ENCODE measurements around the gene SMARCC2. TPM values are rescaled to one million over a fixed set of nuclear protein-coding genes. Genes with fewer than 3 reads are reported as not detected.

Gene SMARCC2
- total RNA-seq, 1 experiment from 2014 or later: 94.8 TPM

DNA sequence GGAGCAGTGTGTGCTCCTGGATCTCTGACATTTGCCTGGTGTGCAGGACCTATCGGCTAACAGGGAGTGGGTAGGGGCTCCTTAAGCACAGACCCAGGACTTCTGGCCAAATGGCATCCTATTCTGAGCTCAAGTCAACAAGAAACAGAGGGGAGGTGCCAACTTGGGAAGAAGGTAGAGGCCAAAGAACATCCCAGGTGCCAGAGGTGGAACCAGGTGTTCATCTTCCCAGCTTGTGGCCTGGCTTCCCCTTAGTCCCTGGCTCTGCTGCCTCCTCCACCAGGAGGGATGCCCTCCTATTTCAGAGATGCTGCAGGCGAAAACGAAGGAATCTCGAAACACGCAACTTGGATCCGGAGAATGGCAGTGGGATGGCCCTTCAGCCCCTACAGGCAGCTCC, 46.8 kb upstream of the SMARCC2 start:
- Histone ChIP-seq H3K27me3 (replicated peaks; ENCODE audit: control insufficient read depth, insufficient read depth, low read length) (no peaks in the 10 kb centered on the region), H3K36me3 (ENCODE audit: control insufficient read depth, insufficient read depth, low read length) (peaks cover 5% of the 10 kb centered on the region), H3K9me3 (no peaks in the 10 kb centered on the region), H3K4me3 (ENCODE audit: low read depth, low read length) (no peak overlapping the region), H3K4me1 (peaks cover 16% of the 10 kb centered on the region)
- Mint-ChIP-seq H3K36me3 (ENCODE audit: insufficient read depth, unreplicated experiment) (peaks cover 49% of the 10 kb centered on the region), H3K4me3 (ENCODE audit: unreplicated experiment) (no peak overlapping the region), H3K27me3 (ENCODE audit: insufficient read depth, unreplicated experiment) (no peaks in the 10 kb centered on the region), H3K4me1 (ENCODE audit: low read depth, unreplicated experiment) (peaks cover 7% of the 10 kb centered on the region), H3K9me3 (ENCODE audit: unreplicated experiment) (no peaks in the 10 kb centered on the region), H3K27ac (ENCODE audit: unreplicated experiment) (no peak overlapping the region)
- BruUV-seq (replicated peaks): no TSS peak
- intact Hi-C loops (cut with micrococcal nuclease; ENCODE audit: unreplicated experiment): no loop called here
- no peak for DNase-seq
- TF ChIP-seq, protein P1, sequence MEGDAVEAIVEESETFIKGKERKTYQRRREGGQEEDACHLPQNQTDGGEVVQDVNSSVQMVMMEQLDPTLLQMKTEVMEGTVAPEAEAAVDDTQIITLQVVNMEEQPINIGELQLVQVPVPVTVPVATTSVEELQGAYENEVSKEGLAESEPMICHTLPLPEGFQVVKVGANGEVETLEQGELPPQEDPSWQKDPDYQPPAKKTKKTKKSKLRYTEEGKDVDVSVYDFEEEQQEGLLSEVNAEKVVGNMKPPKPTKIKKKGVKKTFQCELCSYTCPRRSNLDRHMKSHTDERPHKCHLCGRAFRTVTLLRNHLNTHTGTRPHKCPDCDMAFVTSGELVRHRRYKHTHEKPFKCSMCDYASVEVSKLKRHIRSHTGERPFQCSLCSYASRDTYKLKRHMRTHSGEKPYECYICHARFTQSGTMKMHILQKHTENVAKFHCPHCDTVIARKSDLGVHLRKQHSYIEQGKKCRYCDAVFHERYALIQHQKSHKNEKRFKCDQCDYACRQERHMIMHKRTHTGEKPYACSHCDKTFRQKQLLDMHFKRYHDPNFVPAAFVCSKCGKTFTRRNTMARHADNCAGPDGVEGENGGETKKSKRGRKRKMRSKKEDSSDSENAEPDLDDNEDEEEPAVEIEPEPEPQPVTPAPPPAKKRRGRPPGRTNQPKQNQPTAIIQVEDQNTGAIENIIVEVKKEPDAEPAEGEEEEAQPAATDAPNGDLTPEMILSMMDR (IDR thresholded peaks at IDR 0.05; ENCODE audit: insufficient read depth in 1 of 2, low read depth in 1 of 2, low read length in 1 of 2, severe bottlenecking in 1 of 2, unreplicated experiment in 1 of 2): no peak
- CTCF ChIA-PET: no interaction called here
- POLR2A ChIA-PET: no interaction called here

DNA sequence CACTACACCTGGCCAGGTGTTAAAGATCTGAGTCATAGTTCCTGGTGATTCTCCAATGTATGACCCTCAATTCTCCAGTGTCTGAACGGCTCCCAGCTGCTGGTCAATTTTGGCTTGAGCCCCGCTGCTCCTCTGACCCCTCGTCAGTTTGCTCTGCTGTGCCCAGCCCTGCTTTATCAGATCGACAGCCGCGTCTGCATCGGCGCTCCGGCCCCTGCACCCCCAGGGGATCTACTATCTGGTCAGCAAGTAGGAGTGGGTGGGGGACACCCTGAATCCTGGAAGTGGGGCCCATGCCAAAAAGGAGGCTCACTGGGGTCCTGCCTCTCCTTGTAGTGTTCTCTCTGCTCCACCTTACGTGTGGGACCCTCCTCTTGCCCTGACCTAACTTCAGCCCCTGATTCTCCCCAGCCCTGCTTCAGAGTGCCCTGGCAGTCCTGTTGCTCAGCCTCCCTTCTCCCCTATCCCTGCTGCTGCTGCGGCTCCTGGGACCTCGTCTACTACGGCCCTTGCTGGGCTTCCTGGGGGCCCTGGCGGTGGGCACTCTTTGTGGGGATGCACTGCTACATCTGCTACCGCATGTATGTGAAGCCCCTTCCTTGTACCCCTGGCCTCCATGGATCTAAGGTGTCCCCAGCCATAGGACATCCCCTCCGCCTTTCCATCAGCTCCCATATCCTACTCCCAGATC, 45.6 kb upstream of the SMARCC2 start:
- peak overlapping the region; percentile 21 for H3K4me3 Mint-ChIP-seq (ENCODE audit: unreplicated experiment)

GRCh38 chr12:56231184-56231582, 41.9 kb upstream of the SMARCC2 start:
- Histone ChIP-seq H3K4me1 (peaks cover 29% of the 10 kb centered on the region), H3K9me3 (no peaks in the 10 kb centered on the region), H3K36me3 (ENCODE audit: control insufficient read depth, insufficient read depth, low read length) (peaks cover 4% of the 10 kb centered on the region), H3K4me3 (ENCODE audit: low read depth, low read length) (peak overlapping the region; percentile 43), H3K27me3 (replicated peaks; ENCODE audit: control insufficient read depth, insufficient read depth, low read length) (no peaks in the 10 kb centered on the region)
- BruUV-seq (replicated peaks): no TSS peak
- ChIA-PET POLR2A (interaction anchor here (0.8 to 2.0 kb wide), 4 partner anchors 9 to 129 kb away, joined by 3 to 13 read pairs (median 4); partner anchors contain the start of genes RNF41, SMARCC2 and STAT2), CTCF (interaction anchor here (0.7 to 1.8 kb wide), 5 partner anchors 10 to 41 kb away, joined by 3 to 15 read pairs (median 3); partner anchors contain the start of gene RNF41)
- peaks cover 25% of the 10 kb centered on the region for H3K4me1 Mint-ChIP-seq (ENCODE audit: low read depth, unreplicated experiment)
- H3K27me3 Mint-ChIP-seq (ENCODE audit: insufficient read depth, unreplicated experiment): no peaks in the 10 kb centered on the region
- peak overlapping the region; percentile 85 for H3K27ac Mint-ChIP-seq (ENCODE audit: unreplicated experiment)
- peaks cover 28% of the 10 kb centered on the region for H3K36me3 Mint-ChIP-seq (ENCODE audit: insufficient read depth, unreplicated experiment)
- TF ChIP-seq, protein P1 (IDR thresholded peaks at IDR 0.05; ENCODE audit: insufficient read depth in 1 of 2, low read depth in 1 of 2, low read length in 1 of 2, severe bottlenecking in 1 of 2, unreplicated experiment in 1 of 2): no peak
- H3K9me3 Mint-ChIP-seq (ENCODE audit: unreplicated experiment): no peaks in the 10 kb centered on the region
- intact Hi-C loops (cut with micrococcal nuclease; ENCODE audit: unreplicated experiment): loop anchor here (2.0 kb wide), 3 partner anchors 26 to 70 kb away; partner anchors contain the start of genes COQ10A and CS
- DNase-seq: no peak
- H3K4me3 Mint-ChIP-seq (ENCODE audit: unreplicated experiment): peak overlapping the region; percentile 86

More for the DNA sequence above, 45.6 kb upstream of the SMARCC2 start:
- Histone ChIP-seq H3K4me1 (peaks cover 21% of the 10 kb centered on the region), H3K27me3 (replicated peaks; ENCODE audit: control insufficient read depth, insufficient read depth, low read length) (no peaks in the 10 kb centered on the region), H3K36me3 (ENCODE audit: control insufficient read depth, insufficient read depth, low read length) (peaks cover 5% of the 10 kb centered on the region), H3K9me3 (no peaks in the 10 kb centered on the region), H3K4me3 (ENCODE audit: low read depth, low read length) (no peak overlapping the region)
- Mint-ChIP-seq H3K27ac (ENCODE audit: unreplicated experiment) (peak overlapping the region; percentile 50), H3K4me1 (ENCODE audit: low read depth, unreplicated experiment) (peaks cover 18% of the 10 kb centered on the region), H3K9me3 (ENCODE audit: unreplicated experiment) (no peaks in the 10 kb centered on the region), H3K27me3 (ENCODE audit: insufficient read depth, unreplicated experiment) (no peaks in the 10 kb centered on the region), H3K36me3 (ENCODE audit: insufficient read depth, unreplicated experiment) (peaks cover 54% of the 10 kb centered on the region)
- POLR2A ChIA-PET: no interaction called here
- TF ChIP-seq, protein P1 (IDR thresholded peaks at IDR 0.05; ENCODE audit: insufficient read depth in 1 of 2, low read depth in 1 of 2, low read length in 1 of 2, severe bottlenecking in 1 of 2, unreplicated experiment in 1 of 2): no peak
- no TSS peak for BruUV-seq (replicated peaks)
- intact Hi-C loops (cut with micrococcal nuclease; ENCODE audit: unreplicated experiment): no loop called here
- DNase-seq: no peak
- CTCF ChIA-PET: interaction anchor here (0.6 kb wide), 1 partner anchor 58 kb away, joined by 3 read pairs; no protein-coding TSS in a partner anchor
